HCT116 (cell line): ENCODE data around the gene OR6B2.

ENCODE experiments used
- ATF3 ChIP-seq: IDR thresholded peaks from 2 replicates; pipeline ENCODE4 v1.6.1; 2012
- EGR1 ChIP-seq: IDR thresholded peaks from 2 replicates; pipeline ENCODE4 v1.6.1; 2012; ENCODE audit warnings: low read depth
- EZH2 ChIP-seq: fragments of 200-600 bp; sonication (generic); IDR thresholded peaks from 2 replicates; pipeline ENCODE4 v1.6.1; 2017; ENCODE audit warnings: antibody characterized with exemption, mixed run types
- MAX ChIP-seq: IDR thresholded peaks from 2 replicates; pipeline ENCODE4 v1.6.1; 2012
- POLR2A ChIP-seq: IDR thresholded peaks from 2 replicates; pipeline ENCODE4 v1.7.0; 2011; ENCODE audit warnings: borderline replicate concordance; ENCODE audit not compliant: insufficient read depth, insufficient read length; ENCODE audit errors: extremely low read depth
- POLR2AphosphoS5 ChIP-seq: IDR thresholded peaks from 2 replicates; pipeline ENCODE4 v1.6.1; 2011; ENCODE audit warnings: mild to moderate bottlenecking, low read depth, low read length, moderate library complexity
- SIN3A ChIP-seq: IDR thresholded peaks from 2 replicates; pipeline ENCODE4 v1.6.1; 2012; ENCODE audit warnings: low read depth
- SP1 ChIP-seq: IDR thresholded peaks from 2 replicates; pipeline ENCODE4 v1.6.1; 2012; ENCODE audit warnings: low read depth
- TF ChIP-seq, protein P1 (sequence below), 3 experiments: fragments of 200-600 bp in 1 of 3; sonication (generic) in 1 of 3; IDR thresholded peaks in 2 of 3; conservative IDR thresholded peaks in 1 of 3; 2 replicates each; pipeline ENCODE4 v1.5.1; 2012 to 2017; ENCODE audit warnings: low read depth in 2 of 3, low read length in 2 of 3, antibody characterized with exemption in 1 of 3, borderline replicate concordance in 1 of 3, control low read depth in 1 of 3, mild to moderate bottlenecking in 1 of 3, mixed read lengths in 1 of 3, mixed run types in 1 of 3, moderate library complexity in 1 of 3; ENCODE audit not compliant: insufficient read depth in 1 of 3
- TF ChIP-seq, protein P2 (sequence below): IDR thresholded peaks from 2 replicates; pipeline ENCODE4 v1.6.1; 2011; ENCODE audit warnings: mild to moderate bottlenecking, low read length, moderate library complexity; ENCODE audit not compliant: insufficient replicate concordance; ENCODE audit errors: extremely low read depth

DNA sequence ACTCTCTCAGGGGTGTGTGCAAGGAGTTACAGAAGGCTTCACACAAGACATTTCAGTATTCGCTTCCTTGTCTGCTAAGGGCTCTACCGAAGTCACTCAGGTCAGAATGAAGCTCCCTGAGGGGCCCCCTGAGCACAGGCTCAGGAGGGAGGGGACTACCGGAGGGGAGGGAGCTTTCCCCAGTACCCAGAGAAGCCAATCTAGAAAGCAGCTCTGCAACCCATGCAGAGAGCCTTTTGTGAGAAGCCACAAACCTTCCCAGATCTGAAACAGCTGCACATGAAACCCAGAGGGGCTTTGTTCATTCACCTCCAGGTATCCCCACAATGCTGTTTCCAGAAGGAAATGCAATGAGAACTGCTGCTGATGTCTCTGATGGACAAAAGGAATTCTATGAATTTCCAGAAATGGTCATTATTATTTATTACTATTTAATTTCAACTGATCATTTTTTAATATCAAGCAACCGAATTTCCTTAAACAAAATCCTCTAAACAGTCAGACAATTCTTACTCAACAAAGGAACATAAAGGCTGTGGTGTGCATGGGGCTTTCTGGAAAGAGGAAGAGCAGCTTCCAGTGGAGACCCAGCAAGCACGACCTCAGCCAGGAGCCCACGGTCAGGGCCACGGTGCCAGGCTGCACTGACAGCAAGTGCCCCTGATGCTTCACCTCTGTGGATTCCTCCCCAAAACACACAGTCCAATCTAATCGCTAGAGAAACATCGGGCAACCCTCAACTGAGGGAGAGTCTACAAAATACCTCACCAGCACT, 47.0 kb downstream of the OR6B2 start:
- TF ChIP-seq EZH2: no peak
- no peak for TF ChIP-seq SIN3A
- no peak for TF ChIP-seq SP1
- no peak for TF ChIP-seq EGR1
- TF ChIP-seq, protein P1, sequence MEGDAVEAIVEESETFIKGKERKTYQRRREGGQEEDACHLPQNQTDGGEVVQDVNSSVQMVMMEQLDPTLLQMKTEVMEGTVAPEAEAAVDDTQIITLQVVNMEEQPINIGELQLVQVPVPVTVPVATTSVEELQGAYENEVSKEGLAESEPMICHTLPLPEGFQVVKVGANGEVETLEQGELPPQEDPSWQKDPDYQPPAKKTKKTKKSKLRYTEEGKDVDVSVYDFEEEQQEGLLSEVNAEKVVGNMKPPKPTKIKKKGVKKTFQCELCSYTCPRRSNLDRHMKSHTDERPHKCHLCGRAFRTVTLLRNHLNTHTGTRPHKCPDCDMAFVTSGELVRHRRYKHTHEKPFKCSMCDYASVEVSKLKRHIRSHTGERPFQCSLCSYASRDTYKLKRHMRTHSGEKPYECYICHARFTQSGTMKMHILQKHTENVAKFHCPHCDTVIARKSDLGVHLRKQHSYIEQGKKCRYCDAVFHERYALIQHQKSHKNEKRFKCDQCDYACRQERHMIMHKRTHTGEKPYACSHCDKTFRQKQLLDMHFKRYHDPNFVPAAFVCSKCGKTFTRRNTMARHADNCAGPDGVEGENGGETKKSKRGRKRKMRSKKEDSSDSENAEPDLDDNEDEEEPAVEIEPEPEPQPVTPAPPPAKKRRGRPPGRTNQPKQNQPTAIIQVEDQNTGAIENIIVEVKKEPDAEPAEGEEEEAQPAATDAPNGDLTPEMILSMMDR (IDR thresholded peaks at IDR 0.05 in 2 of 3, conservative IDR thresholded peaks at IDR 0.05 in 1 of 3; ENCODE audit: borderline replicate concordance in 1 of 3, insufficient read depth in 1 of 3, low read depth in 2 of 3, low read length in 2 of 3): no peak
- TF ChIP-seq POLR2A: no peak
- TF ChIP-seq, protein P2, sequence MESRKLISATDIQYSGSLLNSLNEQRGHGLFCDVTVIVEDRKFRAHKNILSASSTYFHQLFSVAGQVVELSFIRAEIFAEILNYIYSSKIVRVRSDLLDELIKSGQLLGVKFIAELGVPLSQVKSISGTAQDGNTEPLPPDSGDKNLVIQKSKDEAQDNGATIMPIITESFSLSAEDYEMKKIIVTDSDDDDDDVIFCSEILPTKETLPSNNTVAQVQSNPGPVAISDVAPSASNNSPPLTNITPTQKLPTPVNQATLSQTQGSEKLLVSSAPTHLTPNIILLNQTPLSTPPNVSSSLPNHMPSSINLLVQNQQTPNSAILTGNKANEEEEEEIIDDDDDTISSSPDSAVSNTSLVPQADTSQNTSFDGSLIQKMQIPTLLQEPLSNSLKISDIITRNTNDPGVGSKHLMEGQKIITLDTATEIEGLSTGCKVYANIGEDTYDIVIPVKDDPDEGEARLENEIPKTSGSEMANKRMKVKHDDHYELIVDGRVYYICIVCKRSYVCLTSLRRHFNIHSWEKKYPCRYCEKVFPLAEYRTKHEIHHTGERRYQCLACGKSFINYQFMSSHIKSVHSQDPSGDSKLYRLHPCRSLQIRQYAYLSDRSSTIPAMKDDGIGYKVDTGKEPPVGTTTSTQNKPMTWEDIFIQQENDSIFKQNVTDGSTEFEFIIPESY: no peak
- no peak for TF ChIP-seq MAX
- TF ChIP-seq ATF3: no peak
- TF ChIP-seq POLR2AphosphoS5: no peak
